Glutamatergic neuron (in vitro differentiated cells): ENCODE results near the gene PCNX2. TPM values are rescaled to one million over a fixed set of nuclear protein-coding genes. Genes with fewer than 3 reads are reported as not detected.

Experiments used
- DNase-seq: peaks from one replicate; pipeline ENCODE4 v3.0.0; 2022
- H3K27ac Mint-ChIP-seq: one replicate; pipeline ENCODE4 v1.8.0; 2020; ENCODE audit warnings: mild to moderate bottlenecking, mixed read lengths, inconsistent platforms; ENCODE audit not compliant: unreplicated experiment
- H3K27me3 Mint-ChIP-seq: one replicate; pipeline ENCODE4 v1.8.0; 2020; ENCODE audit warnings: mild to moderate bottlenecking, moderate library complexity, mixed read lengths, inconsistent platforms; ENCODE audit not compliant: unreplicated experiment
- H3K36me3 Mint-ChIP-seq: one replicate; pipeline ENCODE4 v1.8.0; 2020; ENCODE audit warnings: mild to moderate bottlenecking, mixed read lengths, inconsistent platforms; ENCODE audit not compliant: unreplicated experiment
- H3K4me1 Mint-ChIP-seq: one replicate; pipeline ENCODE4 v1.8.0; 2020; ENCODE audit warnings: mild to moderate bottlenecking, low read depth, mixed read lengths, inconsistent platforms; ENCODE audit not compliant: unreplicated experiment
- H3K4me3 Mint-ChIP-seq: one replicate; pipeline ENCODE4 v1.8.0; 2020; ENCODE audit warnings: mild to moderate bottlenecking, mixed read lengths, inconsistent platforms; ENCODE audit not compliant: unreplicated experiment
- H3K9me3 Mint-ChIP-seq: one replicate; pipeline ENCODE4 v1.8.0; 2020; ENCODE audit warnings: mild to moderate bottlenecking, moderate library complexity, mixed read lengths, inconsistent platforms; ENCODE audit not compliant: unreplicated experiment
- CTCF ChIP-seq: fragments of 200-600 bp; sonication (generic); IDR thresholded peaks from one replicate; pipeline ENCODE4 v1.5.0; 2021; ENCODE audit not compliant: partially characterized antibody, unreplicated experiment
- total RNA-seq: library from RNA; stranded (reverse); fragmentation: NEBNext Ultra II Directional; extraction: Animal tissue kit (Norgen Biotek cat#: 25700); gene quantifications from one replicate; pipeline ENCODE4 v1.2.1, GENCODE V29; 2021; ENCODE audit not compliant: unreplicated experiment

The PCNX2 gene
- total RNA-seq, 1 donor from 2014 or later: 44.5 TPM

GRCh38 chr1:233172201-233172600 is 123.3 kb downstream of the PCNX2 start:
- no peak for TF ChIP-seq CTCF
- DNase-seq: no peak
- Mint-ChIP-seq H3K4me1 (peaks cover 1% of the 10 kb centered on the region), H3K4me3 (no peak overlapping the region), H3K27me3 (peaks cover 3% of the 10 kb centered on the region), H3K27ac (no peak overlapping the region), H3K36me3 (peaks cover 13% of the 10 kb centered on the region), H3K9me3 (peaks cover 3% of the 10 kb centered on the region)

- Mint-ChIP-seq H3K27ac (no peak overlapping the region), H3K4me1 (peaks cover 7% of the 10 kb centered on the region), H3K9me3 (peaks cover 3% of the 10 kb centered on the region), H3K4me3 (no peak overlapping the region), H3K36me3 (peaks cover 10% of the 10 kb centered on the region), H3K27me3 (peaks cover 1% of the 10 kb centered on the region)
- DNase-seq: no peak
- no peak for TF ChIP-seq CTCF
Observed at GRCh38 chr1:233170741-233171140, 124.8 kb downstream of the PCNX2 start.

- Mint-ChIP-seq H3K4me1 (peaks cover 7% of the 10 kb centered on the region), H3K9me3 (peaks cover 3% of the 10 kb centered on the region), H3K4me3 (no peak overlapping the region), H3K27me3 (peaks cover 4% of the 10 kb centered on the region), H3K36me3 (peaks cover 26% of the 10 kb centered on the region), H3K27ac (no peak overlapping the region)
- TF ChIP-seq CTCF: no peak
- DNase-seq: no peak
Observed at GRCh38 chr1:233168384-233168783, 127.1 kb downstream of the PCNX2 start.

GRCh38 chr1:233166896-233167295 is 128.6 kb downstream of the PCNX2 start:
- TF ChIP-seq CTCF: no peak
- no peak for DNase-seq
- H3K36me3 Mint-ChIP-seq: peaks cover 20% of the 10 kb centered on the region
- H3K27me3 Mint-ChIP-seq: peaks cover 4% of the 10 kb centered on the region
- H3K4me1 Mint-ChIP-seq: peaks cover 7% of the 10 kb centered on the region
- H3K9me3 Mint-ChIP-seq: peaks cover 3% of the 10 kb centered on the region
- H3K4me3 Mint-ChIP-seq: no peak overlapping the region
- H3K27ac Mint-ChIP-seq: peak overlapping the region; percentile 83

GRCh38 chr1:233163696-233164095 is 131.8 kb downstream of the PCNX2 start:
- no peak overlapping the region for H3K27ac Mint-ChIP-seq
- peaks cover 16% of the 10 kb centered on the region for H3K36me3 Mint-ChIP-seq
- H3K9me3 Mint-ChIP-seq: no peaks in the 10 kb centered on the region
- no peak for DNase-seq
- no peak for TF ChIP-seq CTCF
- no peak overlapping the region for H3K4me3 Mint-ChIP-seq
- peaks cover 2% of the 10 kb centered on the region for H3K27me3 Mint-ChIP-seq
- H3K4me1 Mint-ChIP-seq: peaks cover 11% of the 10 kb centered on the region
